NCI-H748 (cell line): ENCODE data around the gene ZDHHC7.

ENCODE experiments used
- DNase-seq: peaks from one replicate; lab custom pipeline; 2025; ENCODE audit not compliant: unreplicated experiment; lab: John Stamatoyannopoulos, UW

ZDHHC7 gene

GRCh38 chr16:85025781-85026653 lies 14.7 kb upstream of the ZDHHC7 start:
- DNase-seq = peak; percentile 16

DNA sequence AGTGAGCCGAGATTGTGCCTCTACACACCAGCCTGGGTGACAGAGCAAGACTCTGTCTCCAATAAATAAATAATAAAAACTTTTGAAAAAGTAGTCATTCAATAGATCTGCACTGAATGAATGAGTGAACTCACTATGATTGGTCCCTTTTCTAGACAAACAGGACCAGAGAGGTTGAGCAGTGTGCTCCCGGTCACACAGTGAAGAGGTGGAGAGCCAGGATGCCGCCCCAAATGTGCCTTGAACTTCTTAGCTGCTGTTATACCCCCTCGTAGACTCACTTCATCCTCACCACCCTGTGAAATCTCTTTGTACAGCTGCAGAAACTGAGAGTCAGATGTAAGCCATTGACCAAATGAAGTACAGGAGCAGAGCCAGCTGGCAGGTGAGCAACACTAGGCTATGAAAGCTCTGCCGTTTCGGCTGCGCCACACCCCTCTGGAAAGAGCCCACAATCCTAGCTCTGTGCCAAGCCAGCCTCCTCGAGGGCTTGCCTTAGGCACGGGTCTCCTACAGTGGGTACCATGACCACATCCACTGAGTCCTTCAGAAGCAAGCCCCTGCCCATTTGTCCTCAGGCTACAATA lies 8.4 kb upstream of the ZDHHC7 start:
- no peak for DNase-seq

GRCh38 chr16:85018529-85019236 lies 7.3 kb upstream of the ZDHHC7 start:
- no peak for DNase-seq

DNA sequence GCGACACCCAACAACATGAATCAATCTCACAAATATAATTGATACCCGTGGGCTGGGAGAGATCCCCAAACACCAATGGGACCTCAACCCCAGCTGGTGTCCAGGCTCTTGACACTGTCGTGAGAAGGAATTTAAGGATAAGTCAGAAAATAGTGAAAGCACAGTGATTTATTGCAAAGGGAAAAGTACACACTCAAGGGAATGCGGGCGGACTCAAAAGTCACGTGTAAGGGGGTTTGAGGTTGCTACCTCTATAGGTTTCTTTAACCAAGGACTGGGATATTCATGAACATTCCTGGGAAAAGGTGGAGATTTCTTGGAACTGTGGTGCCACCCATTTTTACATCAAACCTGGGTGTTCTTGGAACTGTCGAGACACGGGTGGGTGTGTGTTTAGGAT lies 6.3 kb upstream of the ZDHHC7 start:
- DNase-seq = no peak

DNA sequence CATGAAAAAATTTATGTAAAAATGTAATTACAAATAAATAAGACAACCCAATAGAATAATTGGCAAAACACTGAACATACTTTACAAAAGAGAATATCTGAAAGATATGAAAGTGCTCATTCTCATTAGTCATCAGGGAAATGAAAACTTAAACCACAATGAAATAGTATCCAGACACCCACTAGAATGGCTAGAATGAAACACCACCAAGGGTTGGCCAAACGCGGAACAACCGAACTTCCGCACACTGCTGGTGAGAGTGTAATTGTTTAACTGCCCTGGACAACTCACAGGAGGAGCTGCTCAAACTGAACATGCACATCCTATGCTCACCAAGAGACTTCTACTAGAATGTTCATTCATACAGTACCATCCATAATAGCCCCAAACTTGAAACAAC lies 5.8 kb upstream of the ZDHHC7 start:
- no peak for DNase-seq

GRCh38 chr16:85015481-85016187 lies 4.3 kb upstream of the ZDHHC7 start:
- DNase-seq = no peak

DNA sequence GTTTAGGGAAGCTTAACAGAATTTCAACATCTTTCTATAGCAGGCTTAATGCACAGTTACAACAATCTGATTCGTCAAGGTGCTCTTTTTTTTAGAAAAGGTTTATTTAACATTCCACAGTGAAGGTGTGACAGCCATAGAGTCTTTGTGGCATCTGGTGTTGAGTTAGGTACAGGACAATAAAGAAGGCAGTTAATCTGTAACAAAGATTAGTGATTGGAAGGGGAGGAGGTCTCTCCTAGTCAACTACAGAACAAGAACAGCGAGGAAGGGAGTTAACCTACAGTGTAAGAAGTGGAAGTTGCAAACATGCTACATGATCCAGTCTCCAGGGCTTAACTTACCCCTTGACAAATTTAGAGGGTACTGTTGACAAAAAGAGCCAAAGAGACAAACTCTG lies 3.0 kb upstream of the ZDHHC7 start:
- DNase-seq = no peak

DNA sequence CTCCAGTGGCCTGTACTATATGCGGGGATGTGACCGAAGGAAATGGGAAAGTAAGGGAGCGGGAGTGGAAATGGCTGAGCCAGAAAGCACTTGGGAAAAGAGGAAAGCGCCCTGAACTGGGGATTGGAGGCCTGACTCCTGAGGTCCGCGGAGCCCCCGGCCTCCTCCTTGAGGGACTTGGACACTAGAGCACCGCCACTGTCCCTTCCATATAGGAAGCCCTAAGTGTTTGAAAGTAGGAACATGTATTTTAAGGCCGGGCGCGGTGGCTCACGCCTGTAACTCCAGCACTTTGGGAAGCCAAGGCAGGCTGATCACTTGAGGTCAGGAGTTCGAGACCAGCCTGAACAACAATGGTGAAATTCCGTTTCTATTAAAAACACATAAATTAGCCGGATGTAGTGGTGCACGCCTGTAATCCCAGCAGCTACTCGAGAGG lies 530 bp upstream of the ZDHHC7 start:
- no peak for DNase-seq

- DNase-seq = no peak
Measured at GRCh38 chr16:85010446-85010930, 847 bp downstream of the ZDHHC7 start.

DNA sequence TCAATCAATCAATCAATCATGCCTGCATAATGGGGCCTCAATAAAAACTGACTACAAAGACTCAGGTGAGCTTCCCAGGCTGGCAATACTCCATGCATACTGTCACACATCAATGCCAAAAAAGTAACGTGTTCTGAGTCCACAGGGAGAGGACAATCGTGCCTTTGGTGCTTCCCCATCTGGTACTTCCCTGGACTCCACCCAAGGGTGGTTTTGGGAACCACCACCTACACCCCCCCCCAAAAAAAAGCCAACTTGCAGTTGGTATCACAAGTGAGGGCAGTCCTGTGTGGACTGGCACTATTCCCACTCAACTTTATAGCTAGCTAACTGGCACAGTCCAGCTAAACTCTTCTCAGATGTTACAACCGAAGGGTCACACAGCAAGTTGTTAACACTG lies 3.1 kb downstream of the ZDHHC7 start:
- no peak for DNase-seq

DNA sequence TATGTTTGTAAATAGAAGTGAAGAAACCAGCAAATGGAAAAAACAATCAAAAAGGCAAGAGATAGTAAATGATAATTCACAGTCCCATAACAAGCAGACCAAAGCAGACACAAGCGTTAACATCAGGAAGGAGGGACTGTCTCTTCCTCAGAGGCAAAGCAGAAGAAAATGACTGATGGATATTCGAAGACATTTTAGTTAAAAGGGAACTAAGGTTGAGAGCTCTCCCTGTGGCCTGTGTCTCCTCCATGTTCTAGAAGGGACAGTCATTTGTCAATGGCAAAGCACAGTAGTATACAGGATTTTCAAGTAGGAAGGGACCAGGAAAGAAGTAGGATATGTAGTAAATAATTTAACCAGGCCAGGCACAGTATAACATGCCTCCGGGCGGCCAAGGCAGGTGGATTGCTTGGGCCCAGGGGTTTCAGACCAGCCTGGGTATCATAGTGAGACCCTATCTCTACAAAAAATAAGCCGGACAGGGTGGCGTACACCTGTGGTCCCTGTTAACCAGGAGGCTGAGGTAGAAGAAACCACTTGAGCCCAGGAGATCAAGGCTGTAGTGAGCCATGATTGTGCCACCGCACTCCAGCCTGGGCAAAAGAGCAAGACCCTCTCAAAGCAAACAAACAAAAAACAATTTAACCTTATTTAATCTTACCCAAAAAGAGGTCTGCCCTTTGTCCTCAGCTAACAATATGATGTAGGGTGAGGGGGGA lies 3.7 kb downstream of the ZDHHC7 start:
- DNase-seq = no peak

GRCh38 chr16:85006639-85007038 lies 4.7 kb downstream of the ZDHHC7 start:
- no peak for DNase-seq

GRCh38 chr16:85005285-85006069 lies 5.9 kb downstream of the ZDHHC7 start:
- DNase-seq = no peak

- no peak for DNase-seq
Measured at GRCh38 chr16:85004587-85005205, 6.6 kb downstream of the ZDHHC7 start.

DNA sequence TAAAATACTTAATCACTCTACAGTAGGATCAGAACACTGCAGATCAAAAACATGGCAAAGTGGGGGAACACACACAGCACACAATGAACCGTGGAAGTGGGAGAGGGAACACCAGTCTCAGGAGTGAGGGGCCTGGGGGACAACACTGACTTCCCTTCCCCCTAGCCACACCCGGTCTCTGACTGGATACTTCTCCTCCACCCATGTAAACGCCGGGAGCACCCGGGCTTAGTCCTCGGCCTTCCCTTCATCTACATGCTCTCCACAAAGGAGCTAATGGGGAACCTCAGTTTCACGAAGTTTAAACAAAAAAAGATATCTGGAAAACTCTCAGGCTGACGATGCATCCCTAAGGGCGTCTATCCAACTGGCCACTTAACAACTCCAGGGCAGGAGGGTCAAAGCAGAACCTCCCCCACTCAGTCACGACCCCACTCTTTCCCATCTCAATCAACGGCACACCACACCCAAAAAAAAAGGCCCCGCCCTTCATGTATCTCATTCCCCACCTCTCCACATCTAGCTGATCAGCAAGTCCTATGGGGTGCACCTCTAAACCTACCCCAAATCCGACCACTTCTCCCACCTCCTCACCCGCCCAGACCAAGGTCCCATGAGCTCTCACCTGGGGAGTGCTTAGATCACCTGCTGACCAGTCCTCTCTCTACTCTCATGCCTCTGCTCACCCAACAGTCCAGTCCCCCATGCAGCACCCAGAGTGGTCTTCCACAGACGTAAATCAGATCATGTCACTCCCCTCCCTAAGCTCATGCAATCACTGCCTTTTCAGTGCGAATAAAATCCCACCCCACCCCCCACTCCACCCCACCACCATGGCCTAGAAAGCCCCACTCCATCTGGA lies 7.4 kb downstream of the ZDHHC7 start:
- DNase-seq = no peak

GRCh38 chr16:85003076-85003475 lies 8.3 kb downstream of the ZDHHC7 start:
- DNase-seq = no peak

- DNase-seq = no peak
Measured at GRCh38 chr16:85002608-85003007, 8.7 kb downstream of the ZDHHC7 start.

GRCh38 chr16:85002099-85002541 lies 9.2 kb downstream of the ZDHHC7 start:
- no peak for DNase-seq
